ENCODE data around the gene FXYD6. TPM values are rescaled to one million over a fixed set of nuclear protein-coding genes. Genes with fewer than 3 reads are reported as not detected.

The FXYD6 gene
- total and polyA plus RNA-seq, 7 donors = 10.8 to 27.9 (median 14.0) TPM

- ATAC-seq (no peak), DNase-seq (peak in 1 of 2 donors; percentile 52)
- intact Hi-C loops (cut with DNase I) = loop anchor here in 1 of 2 donors (2.0 kb wide), 1 partner anchor 390 kb away; no protein-coding TSS in a partner anchor
- Histone ChIP-seq H3K27me3 (ENCODE audit: insufficient read depth in 3 of 3, low read length in 2 of 3) (no peaks in the 10 kb centered on the region), H3K9me3 (no peaks in the 10 kb centered on the region), H3K27ac (no peak overlapping the region), H3K4me3 (no peak overlapping the region), H3K36me3 (ENCODE audit: insufficient read depth in 1 of 2, low read depth in 1 of 2) (no peaks in the 10 kb centered on the region), H3K4me1 (no peaks in the 10 kb centered on the region)
- no peak for TF ChIP-seq CTCF (IDR thresholded peaks at IDR 0.05)
- WGBS, 3 donors = 90 to 94% (median 92%) methylated on average over 5 of the region's 5 CpGs
These were observed 59.6 kb downstream of the FXYD6 start for GRCh38 chr11:117816846-117817367.

DNA sequence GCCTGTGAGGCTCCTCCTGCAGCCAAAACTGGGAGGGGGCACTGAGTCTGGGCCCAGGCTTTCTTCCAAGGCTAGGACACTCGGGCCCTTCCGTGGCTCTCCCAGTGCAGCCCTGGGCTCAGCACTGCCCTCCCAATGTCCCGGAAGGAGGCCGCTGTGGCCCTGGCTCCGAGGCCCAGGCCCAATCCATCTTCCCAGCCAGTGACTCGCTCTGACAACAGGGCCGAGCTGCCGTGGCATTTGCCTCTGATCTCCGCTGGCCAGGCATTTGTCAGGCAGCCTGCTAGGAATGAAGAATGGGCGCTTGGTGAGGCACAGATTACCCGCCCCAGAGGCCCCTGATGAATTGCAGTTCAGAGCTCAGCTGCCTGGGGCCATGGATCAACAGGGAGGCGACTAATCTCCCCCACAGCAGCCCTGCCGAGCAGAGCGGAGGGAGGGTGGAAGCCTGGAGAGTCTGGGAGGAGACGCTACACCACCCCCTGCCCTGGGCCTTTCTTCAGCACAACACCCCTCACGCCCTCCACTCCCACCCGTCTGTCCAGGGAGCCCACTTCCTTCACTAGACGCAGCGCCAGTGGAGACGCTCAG lies 60.2 kb downstream of the FXYD6 start:
- WGBS, 3 donors = 73 to 84% (median 76%) methylated on average over 20 of the region's 20 CpGs
- peak in 1 of 4 donors; percentile 49 for ATAC-seq
- H3K36me3 ChIP-seq (ENCODE audit: insufficient read depth in 1 of 2, low read depth in 1 of 2) = no peaks in the 10 kb centered on the region
- no peak overlapping the region for H3K27ac ChIP-seq
- intact Hi-C loops (cut with DNase I) = loop anchor here in 1 of 2 donors (2.0 kb wide), 1 partner anchor 389 kb away; no protein-coding TSS in a partner anchor
- no peak for TF ChIP-seq CTCF (IDR thresholded peaks at IDR 0.05)
- H3K27me3 ChIP-seq (ENCODE audit: insufficient read depth in 3 of 3, low read length in 2 of 3) = no peaks in the 10 kb centered on the region
- DNase-seq = peak; percentile 54 to 61
- no peaks in the 10 kb centered on the region for H3K9me3 ChIP-seq
- no peaks in the 10 kb centered on the region for H3K4me1 ChIP-seq
- no peak overlapping the region for H3K4me3 ChIP-seq

- Histone ChIP-seq H3K36me3 (ENCODE audit: insufficient read depth in 1 of 2, low read depth in 1 of 2) (no peaks in the 10 kb centered on the region), H3K4me3 (no peak overlapping the region), H3K4me1 (no peaks in the 10 kb centered on the region), H3K9me3 (no peaks in the 10 kb centered on the region), H3K27ac (no peak overlapping the region), H3K27me3 (ENCODE audit: insufficient read depth in 3 of 3, low read length in 2 of 3) (no peaks in the 10 kb centered on the region)
- intact Hi-C loops (cut with DNase I) = no loop called here
- peak in 1 of 2 donors; percentile 51 for DNase-seq
- ATAC-seq = peak in 2 of 4 donors; percentile 21
- no peak for TF ChIP-seq CTCF (IDR thresholded peaks at IDR 0.05)
- WGBS, 3 donors = 62 to 69% (median 63%) methylated on average over 6 to 7 of the region's 7 CpGs
These were observed 61.1 kb downstream of the FXYD6 start for GRCh38 chr11:117815262-117815803.

DNA sequence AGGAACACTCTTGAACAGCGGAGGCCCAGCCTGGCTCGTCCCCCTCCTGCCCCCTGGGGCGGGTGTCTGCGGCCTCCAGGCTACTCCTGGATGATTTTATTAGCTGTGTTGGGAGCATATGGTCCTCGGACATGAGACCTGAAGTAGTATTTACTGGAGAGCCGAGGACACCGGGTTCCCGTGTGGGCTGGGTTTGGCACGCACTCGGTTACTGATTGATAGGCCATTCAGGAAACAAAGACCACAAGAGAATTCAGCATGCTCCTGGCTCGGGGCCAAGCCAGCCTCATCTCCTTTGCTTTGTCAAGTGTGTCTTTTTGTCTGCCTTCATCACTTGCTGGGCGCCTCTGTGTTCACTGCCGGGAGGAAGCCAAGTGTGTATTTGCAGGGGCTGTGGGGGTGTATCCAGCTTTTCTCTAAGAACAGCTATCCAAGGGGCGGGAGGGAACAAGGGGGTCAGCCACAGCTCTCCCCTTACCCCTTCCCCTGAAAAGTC lies 61.6 kb downstream of the FXYD6 start:
- intact Hi-C loops (cut with DNase I) = no loop called here
- DNase-seq = peak; percentile 65 to 82
- TF ChIP-seq CTCF (IDR thresholded peaks at IDR 0.05) = no peak
- no peak for ATAC-seq
- Histone ChIP-seq H3K4me3 (no peak overlapping the region), H3K27ac (no peak overlapping the region), H3K9me3 (no peaks in the 10 kb centered on the region), H3K36me3 (ENCODE audit: insufficient read depth in 1 of 2, low read depth in 1 of 2) (no peaks in the 10 kb centered on the region), H3K27me3 (ENCODE audit: insufficient read depth in 3 of 3, low read length in 2 of 3) (no peaks in the 10 kb centered on the region), H3K4me1 (no peaks in the 10 kb centered on the region)
- 56 to 65% (median 58%) methylated on average over 14 of the region's 14 CpGs for WGBS, 3 donors

Data from psoas muscle (tissue), 8 donors.